HEK293 (cell line): ENCODE data around the gene MERTK.

Experiments used
- CTCF ChIA-PET: fragments of 350-600 bp; formaldehyde crosslinking; extraction: SDS; loops from one replicate; lab custom pipeline; 2021; ENCODE audit warnings: antibody characterized with exemption; lab: Yijun Ruan, JAX
- POLR2A ChIA-PET: fragments of 300-600 bp; formaldehyde crosslinking; extraction: SDS; loops from one replicate; lab custom pipeline; 2020; ENCODE audit warnings: antibody characterized with exemption, inconsistent platforms; lab: Yijun Ruan, JAX
- H3K27ac ChIP-seq: fragments of 200-500 bp; sonication (Bioruptor generic); 2 replicates; pipeline ENCODE4 v1.5.1; 2014; ENCODE audit warnings: low read depth, low read length, control low read depth, inconsistent platforms; ENCODE audit errors: extremely low read depth
- H3K36me3 ChIP-seq, 2 experiments: fragments of 200-500 bp in 1 of 2; sonication (Bioruptor generic) in 1 of 2; 1 replicate in 1 of 2; 2 replicates in 1 of 2; pipeline ENCODE4 v1.5.1; 2014 to 2017; ENCODE audit warnings: inconsistent platforms in 2 of 2, low read length in 2 of 2; ENCODE audit not compliant: control insufficient read depth in 2 of 2, insufficient read depth in 1 of 2
- H3K4me1 ChIP-seq: fragments of 200-500 bp; sonication (Bioruptor generic); 2 replicates; pipeline ENCODE4 v1.5.1; 2014; ENCODE audit warnings: mild to moderate bottlenecking, low read length, inconsistent platforms; ENCODE audit not compliant: control insufficient read depth, insufficient read depth
- H3K4me3 ChIP-seq: 2 replicates; pipeline ENCODE4 v1.5.1; 2011; ENCODE audit warnings: low read depth, mild to moderate bottlenecking, control low read depth, low read length, moderate library complexity
- H3K9me3 ChIP-seq: fragments of 200-500 bp; sonication (Bioruptor generic); 2 replicates; pipeline ENCODE4 v1.5.1; 2014; ENCODE audit warnings: low read depth, low read length, inconsistent platforms; ENCODE audit not compliant: control insufficient read depth, insufficient read depth
- HOXD13 ChIP-seq: sonication (generic); formaldehyde crosslinking; IDR thresholded peaks from 2 replicates; pipeline ENCODE4 v1.8.0; 2022; ENCODE audit warnings: missing genetic modification reagents, borderline replicate concordance
- KLF10 ChIP-seq: fragments of 450-650 bp; IDR thresholded peaks from 2 replicates; pipeline ENCODE4 v1.5.1; 2018; ENCODE audit warnings: missing biosample characterization, mild to moderate bottlenecking, missing genetic modification characterization
- KLF16 ChIP-seq: fragments of 450-650 bp; formaldehyde crosslinking; IDR thresholded peaks from 2 replicates; pipeline ENCODE4 v1.5.1; 2017; ENCODE audit warnings: missing biosample characterization, missing genetic modification characterization
- KLF8 ChIP-seq: fragments of 450-650 bp; formaldehyde crosslinking; IDR thresholded peaks from 2 replicates; pipeline ENCODE4 v1.5.1; 2016; ENCODE audit warnings: missing biosample characterization, missing genetic modification characterization
- KLF9 ChIP-seq: fragments of 450-650 bp; formaldehyde crosslinking; IDR thresholded peaks from 2 replicates; pipeline ENCODE4 v1.5.1; 2016; ENCODE audit warnings: missing biosample characterization, missing genetic modification characterization, low read depth
- ZBTB20 ChIP-seq: fragments of 450-650 bp; formaldehyde crosslinking; IDR thresholded peaks from 2 replicates; pipeline ENCODE4 v1.5.1; 2016; ENCODE audit warnings: missing biosample characterization, missing genetic modification characterization
- ZBTB8A ChIP-seq: fragments of 450-650 bp; formaldehyde crosslinking; IDR thresholded peaks from 2 replicates; pipeline ENCODE4 v1.5.1; 2016; ENCODE audit warnings: missing biosample characterization, missing genetic modification characterization
- ZFP41 ChIP-seq: fragments of 450-650 bp; formaldehyde crosslinking; IDR thresholded peaks from 2 replicates; pipeline ENCODE4 v1.5.1; 2016; ENCODE audit warnings: missing biosample characterization, missing genetic modification characterization, borderline replicate concordance
- ZIC2 ChIP-seq: fragments of 450-650 bp; formaldehyde crosslinking; IDR thresholded peaks from 2 replicates; pipeline ENCODE4 v1.5.1; 2016; ENCODE audit warnings: missing biosample characterization, missing genetic modification characterization
- ZNF132 ChIP-seq: fragments of 450-650 bp; formaldehyde crosslinking; IDR thresholded peaks from 2 replicates; pipeline ENCODE4 v1.5.1; 2017; ENCODE audit warnings: missing biosample characterization, missing genetic modification characterization, borderline replicate concordance
- ZNF16 ChIP-seq: fragments of 450-650 bp; formaldehyde crosslinking; IDR thresholded peaks from 2 replicates; pipeline ENCODE4 v1.5.1; 2016; ENCODE audit warnings: low read depth, missing biosample characterization, missing genetic modification characterization
- ZNF175 ChIP-seq: fragments of 450-650 bp; formaldehyde crosslinking; IDR thresholded peaks from 2 replicates; pipeline ENCODE4 v1.5.1; 2016; ENCODE audit warnings: missing biosample characterization, missing genetic modification characterization
- ZNF202 ChIP-seq: fragments of 450-650 bp; formaldehyde crosslinking; IDR thresholded peaks from 2 replicates; pipeline ENCODE4 v1.5.1; 2016; ENCODE audit warnings: missing biosample characterization, missing genetic modification characterization, borderline replicate concordance
- ZNF23 ChIP-seq: fragments of 450-650 bp; formaldehyde crosslinking; IDR thresholded peaks from 2 replicates; pipeline ENCODE4 v1.5.1; 2016; ENCODE audit warnings: missing biosample characterization, missing genetic modification characterization, borderline replicate concordance
- ZNF24 ChIP-seq: fragments of 450-650 bp; formaldehyde crosslinking; IDR thresholded peaks from 2 replicates; pipeline ENCODE4 v1.5.1; 2016; ENCODE audit warnings: missing biosample characterization, missing genetic modification characterization
- ZNF274 ChIP-seq, 2 experiments: fragments of 200-500 bp in 1 of 2; fragments of 450-650 bp in 1 of 2; sonication (Bioruptor generic) in 1 of 2; formaldehyde crosslinking in 1 of 2; IDR thresholded peaks; 2 replicates each; pipeline versions ENCODE4 v1.5.1 to v1.6.1; 2014 to 2016; ENCODE audit warnings: borderline replicate concordance in 1 of 2, inconsistent platforms in 1 of 2, low read length in 1 of 2, missing biosample characterization in 1 of 2, missing genetic modification characterization in 1 of 2
- ZNF335 ChIP-seq: fragments of 450-650 bp; formaldehyde crosslinking; conservative IDR thresholded peaks from 2 replicates; pipeline ENCODE4 v1.5.1; 2016; ENCODE audit warnings: missing biosample characterization, missing genetic modification characterization
- ZNF354C ChIP-seq: fragments of 450-650 bp; formaldehyde crosslinking; IDR thresholded peaks from 2 replicates; pipeline ENCODE4 v1.5.1; 2016; ENCODE audit warnings: missing biosample characterization, missing genetic modification characterization, low read depth, borderline replicate concordance
- ZNF391 ChIP-seq: fragments of 450-650 bp; formaldehyde crosslinking; IDR thresholded peaks from 2 replicates; pipeline ENCODE4 v1.5.1; 2016; ENCODE audit warnings: low read depth, missing biosample characterization, missing genetic modification characterization, borderline replicate concordance
- ZNF501 ChIP-seq: fragments of 450-650 bp; formaldehyde crosslinking; IDR thresholded peaks from 2 replicates; pipeline ENCODE4 v1.5.1; 2016; ENCODE audit warnings: missing biosample characterization, missing genetic modification characterization
- ZNF561 ChIP-seq: fragments of 450-650 bp; IDR thresholded peaks from 2 replicates; pipeline ENCODE4 v1.5.1; 2018; ENCODE audit warnings: missing biosample characterization, missing genetic modification characterization, borderline replicate concordance
- ZNF596 ChIP-seq: fragments of 450-650 bp; IDR thresholded peaks from 2 replicates; pipeline ENCODE4 v1.5.0; 2018; ENCODE audit warnings: missing biosample characterization, mild to moderate bottlenecking, missing genetic modification characterization, moderate library complexity
- TF ChIP-seq, protein P1 (sequence below): fragments of 450-650 bp; formaldehyde crosslinking; IDR thresholded peaks from 2 replicates; pipeline ENCODE4 v1.5.1; 2016; ENCODE audit warnings: missing biosample characterization, missing genetic modification characterization
- TF ChIP-seq, protein P2 (sequence below): fragments of 450-650 bp; formaldehyde crosslinking; optimal IDR thresholded peaks from 2 replicates; pipeline ENCODE3; 2016; ENCODE audit warnings: missing biosample characterization, mild to moderate bottlenecking, missing genetic modification characterization
- TF ChIP-seq, protein P3 (sequence below): fragments of 450-650 bp; formaldehyde crosslinking; IDR thresholded peaks from 2 replicates; pipeline ENCODE4 v1.5.0; 2017; ENCODE audit warnings: missing biosample characterization, missing genetic modification characterization, borderline replicate concordance
- TF ChIP-seq, protein P4 (sequence below): sonication (generic); formaldehyde crosslinking; IDR thresholded peaks from 2 replicates; pipeline ENCODE4 v1.8.1; 2022; ENCODE audit warnings: mild to moderate bottlenecking, moderate library complexity, missing genetic modification reagents

The MERTK gene

DNA sequence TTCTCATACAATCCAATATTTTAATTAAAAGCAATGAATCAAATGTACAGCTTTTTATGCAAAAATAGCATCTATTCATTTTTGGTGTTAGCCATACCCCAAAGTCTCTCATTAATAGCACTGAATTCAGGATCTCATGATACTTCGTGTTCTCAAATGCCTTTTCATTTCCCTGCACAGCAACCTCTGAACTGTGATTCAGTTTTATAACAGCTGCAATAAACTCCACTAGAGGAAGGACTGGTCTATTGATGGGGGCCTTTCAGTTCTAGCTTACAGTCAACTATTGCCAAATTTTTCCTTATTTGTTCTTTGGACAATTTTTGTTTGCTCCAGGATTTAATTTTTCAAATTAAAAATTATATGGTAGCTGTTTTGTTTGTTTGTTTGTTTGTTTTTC is 151.9 kb downstream of the MERTK start (continued):
- TF ChIP-seq, protein P1, sequence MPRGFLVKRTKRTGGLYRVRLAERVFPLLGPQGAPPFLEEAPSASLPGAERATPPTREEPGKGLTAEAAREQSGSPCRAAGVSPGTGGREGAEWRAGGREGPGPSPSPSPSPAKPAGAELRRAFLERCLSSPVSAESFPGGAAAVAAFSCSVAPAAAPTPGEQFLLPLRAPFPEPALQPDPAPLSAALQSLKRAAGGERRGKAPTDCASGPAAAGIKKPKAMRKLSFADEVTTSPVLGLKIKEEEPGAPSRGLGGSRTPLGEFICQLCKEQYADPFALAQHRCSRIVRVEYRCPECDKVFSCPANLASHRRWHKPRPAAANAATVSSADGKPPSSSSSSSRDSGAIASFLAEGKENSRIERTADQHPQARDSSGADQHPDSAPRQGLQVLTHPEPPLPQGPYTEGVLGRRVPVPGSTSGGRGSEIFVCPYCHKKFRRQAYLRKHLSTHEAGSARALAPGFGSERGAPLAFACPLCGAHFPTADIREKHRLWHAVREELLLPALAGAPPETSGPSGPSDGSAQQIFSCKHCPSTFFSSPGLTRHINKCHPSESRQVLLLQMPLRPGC (tag by site-specific recombination) = no peak
- TF ChIP-seq ZNF132 (tag by site-specific recombination) = no peak
- TF ChIP-seq ZNF175 (tag by site-specific recombination) = no peak
- no peak for TF ChIP-seq ZNF23 (tag by site-specific recombination)

DNA sequence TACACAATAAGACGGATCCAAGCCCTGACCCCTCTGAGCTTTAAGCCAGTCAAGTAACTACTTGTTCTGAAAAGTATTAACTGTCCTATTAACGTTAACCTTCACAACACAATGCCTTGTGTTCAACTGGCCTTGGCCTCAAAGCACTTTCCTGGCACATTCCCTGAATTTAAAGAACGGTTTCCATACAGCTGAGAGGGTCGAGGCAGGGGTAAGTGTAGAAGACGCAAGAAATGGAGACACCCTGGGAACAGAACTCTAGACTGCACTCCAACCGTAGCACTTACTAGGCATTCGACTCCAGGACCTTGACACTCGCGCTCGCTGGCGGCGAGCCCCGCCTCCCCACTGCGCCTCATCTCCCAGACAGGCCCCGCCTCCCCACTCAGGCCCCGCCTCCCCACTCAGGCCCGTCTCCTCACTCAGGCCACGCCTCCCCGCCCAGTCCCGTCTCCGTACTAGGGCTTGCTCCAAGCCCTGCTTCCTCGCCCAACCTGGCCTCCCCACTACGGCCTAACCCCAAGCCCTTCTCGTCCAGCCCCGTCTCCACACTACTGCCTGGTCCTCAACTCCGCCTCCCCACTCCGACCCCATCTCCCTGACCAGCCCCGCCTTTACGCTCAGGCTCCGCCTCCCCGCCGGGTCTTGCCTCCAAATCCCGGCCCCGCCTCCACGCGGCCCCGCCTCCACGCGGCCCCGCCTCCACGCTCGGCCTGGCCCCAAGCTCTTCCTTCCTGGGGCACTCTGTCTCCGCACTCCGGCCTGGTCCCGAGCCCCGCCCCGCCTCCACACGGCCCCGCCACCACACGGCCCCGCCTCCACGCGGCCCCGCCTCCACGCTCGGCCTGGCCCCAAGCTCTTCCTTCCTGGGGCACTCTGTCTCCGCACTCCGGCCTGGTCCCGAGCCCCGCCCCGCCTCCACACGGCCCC is 155.8 kb downstream of the MERTK start:
- Histone ChIP-seq H3K4me3 (peak overlapping the region; percentile 77), H3K27ac (no peak overlapping the region), H3K9me3 (no peaks in the 10 kb centered on the region), H3K4me1 (peaks cover 6% of the 10 kb centered on the region), H3K36me3 (no peaks in the 10 kb centered on the region)
- ChIA-PET POLR2A (interaction anchor here (1.1 to 2.4 kb wide), 5 partner anchors 13 to 201 kb away, joined by 4 to 20 read pairs (median 9); partner anchors contain the start of genes ANAPC1, MERTK and ZC3H8), CTCF (interaction anchor here (0.6 to 7.8 kb wide), 5 partner anchors 111 to 167 kb away, joined by 3 to 87 read pairs (median 4); no protein-coding TSS in a partner anchor)
- TF ChIP-seq ZNF501 (tag by site-specific recombination) (no peak), KLF9 (tag by site-specific recombination) (peak; percentile 92), ZBTB8A (peak; percentile 95), ZNF274 (IDR thresholded peaks at IDR 0.05; ENCODE audit: low read length) (no peak), ZNF274 (tag by site-specific recombination; IDR thresholded peaks at IDR 0.05; ENCODE audit: borderline replicate concordance) (no peak), ZNF596 (tag by site-specific recombination) (no peak), ZNF24 (tag by site-specific recombination) (no peak), ZNF391 (no peak), ZBTB20 (tag by site-specific recombination) (peak; percentile 54; the same call in 1 of the 2 replicates), ZNF16 (no peak), ZNF335 (tag by site-specific recombination) (peak; percentile 34; the same call in 1 of the 2 replicates), ZIC2 (tag by site-specific recombination) (peak; percentile 8; the same call in 1 of the 2 replicates), KLF10 (peak; percentile 9; the same call in 1 of the 2 replicates), KLF8 (tag by site-specific recombination) (peak; percentile 92), ZNF354C (tag by site-specific recombination) (no peak), HOXD13 (CRISPR knock-in tag) (no peak), ZNF202 (tag by site-specific recombination) (no peak), ZFP41 (tag by site-specific recombination) (no peak), ZNF561 (no peak), KLF16 (tag by site-specific recombination) (peak; percentile 26; the same call in 1 of the 2 replicates)
- TF ChIP-seq, protein P2, sequence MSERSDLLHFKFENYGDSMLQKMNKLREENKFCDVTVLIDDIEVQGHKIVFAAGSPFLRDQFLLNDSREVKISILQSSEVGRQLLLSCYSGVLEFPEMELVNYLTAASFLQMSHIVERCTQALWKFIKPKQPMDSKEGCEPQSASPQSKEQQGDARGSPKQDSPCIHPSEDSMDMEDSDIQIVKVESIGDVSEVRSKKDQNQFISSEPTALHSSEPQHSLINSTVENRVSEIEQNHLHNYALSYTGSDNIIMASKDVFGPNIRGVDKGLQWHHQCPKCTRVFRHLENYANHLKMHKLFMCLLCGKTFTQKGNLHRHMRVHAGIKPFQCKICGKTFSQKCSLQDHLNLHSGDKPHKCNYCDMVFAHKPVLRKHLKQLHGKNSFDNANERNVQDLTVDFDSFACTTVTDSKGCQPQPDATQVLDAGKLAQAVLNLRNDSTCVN (tag by site-specific recombination) = peak; percentile 8
- TF ChIP-seq, protein P1 (tag by site-specific recombination) = no peak
- TF ChIP-seq, protein P3, sequence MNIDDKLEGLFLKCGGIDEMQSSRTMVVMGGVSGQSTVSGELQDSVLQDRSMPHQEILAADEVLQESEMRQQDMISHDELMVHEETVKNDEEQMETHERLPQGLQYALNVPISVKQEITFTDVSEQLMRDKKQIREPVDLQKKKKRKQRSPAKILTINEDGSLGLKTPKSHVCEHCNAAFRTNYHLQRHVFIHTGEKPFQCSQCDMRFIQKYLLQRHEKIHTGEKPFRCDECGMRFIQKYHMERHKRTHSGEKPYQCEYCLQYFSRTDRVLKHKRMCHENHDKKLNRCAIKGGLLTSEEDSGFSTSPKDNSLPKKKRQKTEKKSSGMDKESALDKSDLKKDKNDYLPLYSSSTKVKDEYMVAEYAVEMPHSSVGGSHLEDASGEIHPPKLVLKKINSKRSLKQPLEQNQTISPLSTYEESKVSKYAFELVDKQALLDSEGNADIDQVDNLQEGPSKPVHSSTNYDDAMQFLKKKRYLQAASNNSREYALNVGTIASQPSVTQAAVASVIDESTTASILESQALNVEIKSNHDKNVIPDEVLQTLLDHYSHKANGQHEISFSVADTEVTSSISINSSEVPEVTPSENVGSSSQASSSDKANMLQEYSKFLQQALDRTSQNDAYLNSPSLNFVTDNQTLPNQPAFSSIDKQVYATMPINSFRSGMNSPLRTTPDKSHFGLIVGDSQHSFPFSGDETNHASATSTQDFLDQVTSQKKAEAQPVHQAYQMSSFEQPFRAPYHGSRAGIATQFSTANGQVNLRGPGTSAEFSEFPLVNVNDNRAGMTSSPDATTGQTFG = no peak
- TF ChIP-seq, protein P4, sequence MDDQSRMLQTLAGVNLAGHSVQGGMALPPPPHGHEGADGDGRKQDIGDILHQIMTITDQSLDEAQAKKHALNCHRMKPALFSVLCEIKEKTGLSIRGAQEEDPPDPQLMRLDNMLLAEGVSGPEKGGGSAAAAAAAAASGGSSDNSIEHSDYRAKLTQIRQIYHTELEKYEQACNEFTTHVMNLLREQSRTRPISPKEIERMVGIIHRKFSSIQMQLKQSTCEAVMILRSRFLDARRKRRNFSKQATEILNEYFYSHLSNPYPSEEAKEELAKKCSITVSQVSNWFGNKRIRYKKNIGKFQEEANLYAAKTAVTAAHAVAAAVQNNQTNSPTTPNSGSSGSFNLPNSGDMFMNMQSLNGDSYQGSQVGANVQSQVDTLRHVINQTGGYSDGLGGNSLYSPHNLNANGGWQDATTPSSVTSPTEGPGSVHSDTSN (CRISPR knock-in tag) = peak; percentile 58; the same call in 1 of the 2 replicates
